ENCODE results near the gene ODAD3. TPM values are rescaled to one million over a fixed set of nuclear protein-coding genes. Genes with fewer than 3 reads are reported as not detected.
A peak's percentile ranks its signal among the peaks of the same experiment; 100 is the strongest.
"Not testable (repeated sequence)": the region's sequence is repeated elsewhere in the genome, so short reads cannot be mapped to it uniquely, and the experiment has no call there.

ODAD3 gene
- total RNA-seq, 1 donor from 2014 or later: not detected

GRCh38 chr19:11405846-11406643 lies 28.9 kb downstream of the ODAD3 start:
- peak in 1 of 2 donors; percentile 26 for DNase-seq (ENCODE audit: low read depth in 2 of 2)

GRCh38 chr19:11404588-11405222 lies 30.2 kb downstream of the ODAD3 start:
- peak in 1 of 2 donors; percentile 33 for DNase-seq (ENCODE audit: low read depth in 2 of 2)

- DNase-seq (ENCODE audit: low read depth in 2 of 2): no peak
Observed at GRCh38 chr19:11401808-11402543, 32.9 kb downstream of the ODAD3 start.

GRCh38 chr19:11400798-11401197 lies 34.1 kb downstream of the ODAD3 start:
- no peak for DNase-seq (ENCODE audit: low read depth in 2 of 2)

DNA sequence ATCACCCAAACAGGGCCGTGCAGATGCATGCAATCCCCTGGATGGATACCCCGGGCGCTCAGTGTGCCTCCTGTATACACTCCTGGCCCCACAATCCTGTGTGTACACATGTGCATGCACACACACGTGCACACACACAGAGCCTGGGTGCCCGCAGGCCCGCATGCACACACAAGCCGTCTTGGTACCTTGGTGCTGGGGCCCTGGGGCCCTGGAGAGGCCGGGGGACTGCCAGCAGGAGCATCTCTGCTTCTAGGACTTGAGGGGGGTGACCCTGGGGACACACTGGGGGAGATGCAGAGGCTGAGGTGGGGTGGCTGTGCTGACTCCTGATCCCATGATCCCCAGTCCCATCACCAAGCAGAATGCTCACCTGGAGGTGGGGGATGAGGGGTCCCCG lies 35.3 kb downstream of the ODAD3 start:
- no peak for DNase-seq (ENCODE audit: low read depth in 2 of 2)

GRCh38 chr19:11397089-11397610 lies 37.8 kb downstream of the ODAD3 start:
- no peak for DNase-seq (ENCODE audit: low read depth in 2 of 2)

GRCh38 chr19:11390933-11391680 lies 43.8 kb downstream of the ODAD3 start:
- DNase-seq (ENCODE audit: low read depth in 2 of 2): no peak

- no peak for DNase-seq (ENCODE audit: low read depth in 2 of 2)
Observed at GRCh38 chr19:11390359-11390758, 44.6 kb downstream of the ODAD3 start.

DNA sequence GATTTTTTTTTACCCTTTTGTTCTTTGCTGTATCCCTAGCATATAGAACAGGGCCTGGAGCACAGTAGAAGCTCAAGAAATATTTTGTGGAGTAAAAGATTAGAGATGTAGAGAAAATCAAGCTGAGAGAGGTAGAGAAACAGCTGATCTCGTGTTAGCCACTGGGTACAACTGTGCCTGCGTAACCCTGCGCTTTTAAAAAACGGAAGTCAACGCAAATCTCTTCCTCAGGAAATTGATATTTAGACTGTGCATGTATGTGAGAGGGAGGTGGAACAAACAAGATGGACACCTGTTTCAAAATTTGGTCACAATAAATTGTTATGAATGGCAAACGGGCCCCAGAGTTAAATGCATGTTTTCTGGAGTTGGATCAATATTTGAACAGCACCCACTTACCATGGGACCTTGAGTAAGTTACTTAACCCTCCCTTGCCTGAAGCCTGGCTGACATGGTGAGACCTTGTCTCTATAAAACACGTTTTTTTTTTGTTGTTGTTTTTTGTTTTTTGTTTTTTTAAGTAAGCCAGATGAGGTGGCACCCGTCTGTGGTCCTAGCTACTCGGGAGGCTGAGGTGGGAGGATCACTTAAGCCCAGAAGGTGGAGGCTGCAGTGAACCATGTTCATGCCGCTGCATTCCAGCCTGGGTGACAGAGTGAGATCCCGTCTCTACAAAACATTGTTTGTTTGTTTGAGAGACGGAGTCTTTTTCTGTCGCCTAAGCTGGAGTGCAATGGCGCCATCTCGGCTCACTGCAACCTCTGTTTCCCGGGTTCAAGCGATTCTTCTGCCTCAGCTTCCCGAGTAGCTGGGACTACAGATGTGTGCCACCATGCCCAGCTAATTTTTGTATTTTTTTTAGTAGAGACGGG lies 47.5 kb downstream of the ODAD3 start:
- DNase-seq (ENCODE audit: low read depth in 2 of 2): peak; percentile 18 to 24

GRCh38 chr19:11384778-11385129 lies 50.2 kb downstream of the ODAD3 start:
- DNase-seq (ENCODE audit: low read depth in 2 of 2): no peak

DNA sequence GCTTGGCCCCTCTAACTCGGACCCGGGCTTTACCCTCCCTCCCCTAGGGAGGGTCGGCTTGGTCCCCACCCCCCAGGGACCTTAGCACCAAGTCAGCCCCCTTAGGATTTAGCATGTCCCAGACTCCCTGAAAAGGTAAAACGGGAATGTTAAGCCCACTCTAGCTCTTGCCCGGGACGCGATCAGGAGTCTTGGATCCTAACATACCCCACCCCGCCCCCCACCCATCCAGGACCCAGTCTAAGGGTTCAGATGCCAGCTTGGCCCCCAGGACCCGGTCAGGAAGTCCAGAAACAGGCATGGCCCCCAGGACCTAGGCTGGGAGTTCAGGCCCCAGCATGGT lies 51.2 kb downstream of the ODAD3 start:
- DNase-seq (ENCODE audit: low read depth in 2 of 2): no peak

GRCh38 chr19:11382898-11383705 lies 51.8 kb downstream of the ODAD3 start:
- DNase-seq (ENCODE audit: low read depth in 2 of 2): peak; percentile 35 to 50

DNA sequence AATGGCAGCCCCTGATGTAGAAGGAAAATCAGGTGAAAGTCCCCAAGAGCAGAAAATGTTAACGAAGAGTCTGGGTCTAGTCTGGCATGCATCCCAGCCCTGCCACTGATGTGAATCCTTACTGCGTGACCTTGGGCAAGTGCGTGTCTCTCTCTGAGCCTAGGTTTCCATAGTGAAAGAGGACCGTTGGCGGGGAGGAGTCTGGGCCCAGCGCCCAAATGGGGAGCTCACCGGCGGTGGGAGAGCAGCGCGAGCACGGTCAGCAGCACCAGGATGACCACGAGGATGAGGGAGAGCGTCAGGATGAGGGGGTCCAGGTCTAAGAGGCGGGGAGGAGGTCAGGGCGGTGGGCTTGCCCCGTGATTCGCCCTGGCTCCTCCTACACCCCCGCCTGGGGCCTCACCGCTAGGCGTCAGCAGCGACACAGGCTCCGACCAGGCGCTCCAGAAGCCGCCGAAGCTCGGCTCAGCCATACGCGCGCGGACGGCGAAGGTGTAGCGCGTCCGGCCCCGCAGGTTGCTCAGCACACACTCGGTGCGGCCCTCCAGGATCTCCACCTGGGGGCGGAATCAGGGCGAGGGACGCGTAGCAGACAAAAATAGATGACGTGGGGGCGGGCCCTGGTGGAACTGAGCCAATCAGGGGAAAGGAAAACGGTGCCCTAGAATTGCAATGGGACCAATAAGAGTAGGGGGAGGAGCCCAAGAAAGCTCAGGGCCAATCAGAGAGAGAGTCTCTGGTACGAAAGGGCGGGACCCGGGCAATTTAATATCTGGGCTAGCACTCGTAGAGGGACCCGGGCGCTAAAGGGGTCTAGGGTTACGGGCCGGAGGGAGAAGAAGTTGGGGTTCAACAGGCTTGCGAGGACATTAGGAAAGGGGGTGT lies 54.0 kb downstream of the ODAD3 start:
- DNase-seq (ENCODE audit: low read depth in 2 of 2): peak; percentile 94

DNA sequence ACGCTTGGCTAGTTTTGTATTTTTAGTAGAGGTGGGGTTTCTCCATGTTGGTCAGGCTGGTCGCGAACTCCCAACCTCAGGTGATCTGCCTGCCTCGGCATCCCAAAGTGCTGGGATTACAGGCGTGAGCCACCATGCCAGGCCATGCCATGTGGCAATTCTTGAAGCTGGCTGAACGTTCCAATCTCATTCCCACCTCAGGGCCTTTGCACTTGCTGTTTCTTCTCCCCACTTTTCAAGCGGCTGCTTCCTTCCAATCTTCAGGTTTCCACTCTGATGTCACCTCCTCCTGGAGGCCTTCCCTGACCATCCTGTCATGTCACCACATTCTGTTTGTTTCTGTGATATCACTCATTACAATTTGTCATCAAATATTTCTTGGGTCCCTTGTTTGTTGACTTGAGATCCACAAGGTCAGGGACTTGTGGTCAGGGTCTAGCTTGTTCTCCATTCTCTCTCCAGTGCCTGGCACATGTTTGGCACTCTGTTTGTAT lies 55.0 kb downstream of the ODAD3 start:
- DNase-seq (ENCODE audit: low read depth in 2 of 2): no peak

DNA sequence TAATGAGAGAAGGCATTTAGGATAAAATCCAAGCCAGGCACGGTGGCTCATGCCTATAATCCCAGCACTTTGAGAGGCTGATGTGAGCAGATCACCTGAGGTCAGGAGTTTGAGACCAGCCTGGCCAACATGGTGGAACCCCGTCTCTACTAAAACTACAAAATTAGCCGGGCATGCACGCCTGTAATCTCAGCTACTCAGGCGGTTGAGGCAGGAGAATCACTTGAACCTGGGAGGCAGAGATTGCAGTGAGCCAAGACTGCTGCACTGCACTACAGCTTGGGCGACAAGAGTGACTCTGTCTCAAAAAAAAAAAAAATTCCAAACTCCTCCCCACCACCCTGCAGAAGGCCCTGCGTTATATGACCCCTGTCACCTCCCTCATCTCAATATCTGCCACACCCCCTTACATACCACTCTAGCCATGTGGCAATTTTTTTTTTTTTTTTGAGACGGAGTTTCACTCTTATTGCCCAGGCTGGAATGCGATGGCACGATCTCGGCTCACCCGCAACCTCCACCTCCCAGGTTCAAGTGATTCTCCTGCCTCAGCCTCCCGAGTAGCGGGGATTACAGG lies 55.6 kb downstream of the ODAD3 start:
- not testable (repeated sequence) for DNase-seq (ENCODE audit: low read depth in 2 of 2)

DNA sequence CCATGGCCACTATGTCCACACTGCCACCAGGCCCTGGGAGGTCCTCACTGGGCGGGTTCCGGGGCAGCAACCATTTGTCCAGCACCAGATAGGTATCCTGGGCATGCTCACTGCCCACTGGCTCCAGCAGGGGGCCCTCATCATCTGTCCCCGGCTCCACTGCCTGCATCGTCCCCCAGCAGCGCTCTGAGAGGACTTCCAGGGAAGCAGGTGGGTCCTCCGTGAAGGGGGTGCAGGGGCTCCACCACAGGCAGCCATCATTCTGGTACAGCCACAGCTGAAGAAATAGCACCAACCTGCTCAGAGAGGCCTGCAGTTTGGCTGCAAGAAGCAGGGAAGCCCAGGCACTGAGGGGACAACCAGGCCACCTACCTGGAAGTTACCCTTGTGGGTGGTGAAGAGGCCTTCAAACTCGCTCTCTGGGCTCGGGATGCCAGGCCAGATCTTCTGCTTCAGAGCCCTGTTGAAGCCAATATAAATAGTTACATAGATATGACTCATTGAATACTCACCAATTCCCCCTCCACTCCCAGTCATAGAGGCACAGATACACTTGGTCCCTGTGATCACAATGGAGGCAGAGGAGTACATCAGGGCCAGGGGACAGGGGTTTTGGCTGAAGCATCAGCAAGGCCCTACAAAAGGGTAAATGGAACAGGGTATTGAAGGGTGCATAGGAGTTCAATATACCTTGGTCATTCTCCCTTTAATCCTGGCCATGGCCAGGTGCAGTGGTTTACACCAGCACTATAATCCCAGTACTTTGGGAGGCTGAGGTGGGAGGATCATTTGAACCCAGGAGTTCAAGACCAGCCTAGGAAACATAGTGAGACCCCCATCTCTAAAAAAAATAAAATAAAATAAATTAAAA lies 56.4 kb downstream of the ODAD3 start:
- peak; percentile 71 to 79 for DNase-seq (ENCODE audit: low read depth in 2 of 2)

DNA sequence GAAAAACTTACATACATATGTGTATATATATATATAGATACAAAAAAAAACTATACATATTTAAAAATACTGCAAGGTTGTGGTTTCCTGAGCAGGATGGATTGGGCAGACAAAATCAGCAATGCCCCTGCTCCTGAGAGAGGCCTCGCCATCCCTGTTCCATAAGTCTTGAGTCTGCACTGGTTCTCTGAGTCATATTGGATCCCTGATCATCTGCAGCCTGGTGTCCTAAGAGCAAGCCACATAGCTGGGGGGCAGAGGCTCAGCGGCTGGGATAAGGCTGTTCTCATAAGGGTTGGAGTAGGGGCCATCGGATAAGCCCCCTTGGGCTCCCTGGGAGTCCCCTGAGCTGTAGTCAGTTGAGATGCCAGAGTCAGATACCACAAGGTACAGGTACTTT lies 57.2 kb downstream of the ODAD3 start:
- no peak for DNase-seq (ENCODE audit: low read depth in 2 of 2)

Measured in lung microvascular endothelial cell (primary cell).